CD4-positive, alpha-beta T cell treated with Interleukin-15 for 4 hours (primary cell): ENCODE results near the gene ADAM17.
A peak's percentile ranks its signal among the peaks of the same experiment; 100 is the strongest.
"Not testable (repeated sequence)": the region's sequence is repeated elsewhere in the genome, so short reads cannot be mapped to it uniquely, and the experiment has no call there.

Experiments used
- DNase-seq: peaks from one replicate; pipeline ENCODE4 v3.0.0-alpha.2; 2020; ENCODE audit warnings: low spot score

The ADAM17 gene

GRCh38 chr2:9519250-9519649, 36.4 kb downstream of the ADAM17 start:
- no peak for DNase-seq

DNA sequence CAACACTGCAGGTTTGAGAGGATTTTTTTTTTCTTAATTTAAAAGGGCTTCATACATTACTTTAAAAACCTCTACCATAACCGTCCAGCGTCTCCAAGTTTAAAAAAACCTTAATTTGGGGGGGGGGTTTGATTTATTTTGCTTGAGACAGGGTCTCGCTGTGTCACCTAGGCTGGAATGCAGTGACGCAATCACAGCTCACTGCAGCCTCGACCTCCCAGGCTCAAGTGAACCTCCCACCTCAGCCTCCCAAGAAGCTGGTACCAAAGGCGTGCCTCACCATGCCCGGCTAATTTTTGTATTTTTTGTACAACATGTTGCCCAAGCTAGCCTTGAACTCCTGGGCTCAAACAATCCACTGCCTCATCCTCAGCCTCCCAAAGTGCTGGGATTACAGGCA, 36.9 kb downstream of the ADAM17 start:
- no peak for DNase-seq

DNA sequence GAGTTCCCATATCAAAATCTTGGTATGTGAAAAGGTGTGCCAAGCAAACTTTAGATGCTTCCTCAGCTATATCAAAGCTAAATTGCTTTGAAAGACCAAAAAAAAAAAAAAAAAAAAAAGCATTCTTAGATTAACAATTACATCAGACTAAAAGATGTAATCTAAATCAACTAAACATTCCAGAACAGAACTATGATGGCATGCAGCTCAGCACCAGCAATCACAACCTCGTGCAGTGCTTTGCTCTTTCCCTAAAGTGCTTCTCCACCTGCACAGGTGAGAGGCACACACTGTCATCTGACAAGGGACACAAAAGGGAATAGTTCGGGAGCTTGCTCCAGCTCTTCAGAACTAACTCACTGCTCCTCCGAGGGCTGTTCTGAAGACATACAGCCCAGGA, 37.5 kb downstream of the ADAM17 start:
- no peak for DNase-seq

GRCh38 chr2:9517118-9517782, 38.4 kb downstream of the ADAM17 start:
- no peak for DNase-seq

DNA sequence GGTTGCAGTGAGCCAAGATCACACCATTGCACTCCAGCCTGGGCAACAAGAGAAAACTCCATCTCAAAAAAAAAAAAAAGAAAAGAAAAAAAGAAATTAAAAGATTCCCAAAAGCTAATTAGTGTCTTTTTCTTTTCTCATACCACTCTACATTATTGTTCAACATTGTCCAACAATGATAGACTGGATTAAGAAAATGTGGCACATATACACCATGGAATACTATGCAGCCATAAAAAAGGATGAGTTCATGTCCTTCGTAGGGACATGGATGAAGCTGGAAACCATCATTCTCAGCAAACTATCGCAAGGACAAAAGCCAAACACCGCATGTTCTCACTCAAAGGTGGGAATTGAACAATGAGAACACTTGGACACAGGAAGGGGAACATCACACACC, 41.7 kb downstream of the ADAM17 start:
- DNase-seq = not testable (repeated sequence)

DNA sequence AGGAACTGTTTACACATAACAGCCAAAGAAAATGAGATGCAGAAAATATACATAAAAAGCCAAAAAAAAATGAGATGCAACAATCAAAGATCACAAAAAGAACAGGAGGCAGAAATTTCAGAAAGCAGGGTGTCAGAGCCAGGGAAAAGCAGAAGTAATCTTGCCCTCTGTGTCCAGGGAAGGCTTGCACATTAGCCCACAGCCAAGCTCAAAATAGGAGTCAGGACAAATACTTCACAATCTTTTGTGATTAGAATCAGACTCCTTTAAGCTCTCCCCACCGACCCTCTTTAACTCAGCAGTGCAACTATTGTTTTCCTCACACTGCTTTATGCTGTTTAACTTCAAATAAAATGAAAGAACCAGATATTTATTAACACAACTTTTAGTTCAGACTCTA, 46.7 kb downstream of the ADAM17 start:
- no peak for DNase-seq

- no peak for DNase-seq
These were observed 57.4 kb downstream of the ADAM17 start for GRCh38 chr2:9498210-9498609.

- DNase-seq = peak; percentile 34
These were observed 58.6 kb downstream of the ADAM17 start for GRCh38 chr2:9497017-9497416.

- no peak for DNase-seq
These were observed 61.5 kb downstream of the ADAM17 start for GRCh38 chr2:9494081-9494480.

DNA sequence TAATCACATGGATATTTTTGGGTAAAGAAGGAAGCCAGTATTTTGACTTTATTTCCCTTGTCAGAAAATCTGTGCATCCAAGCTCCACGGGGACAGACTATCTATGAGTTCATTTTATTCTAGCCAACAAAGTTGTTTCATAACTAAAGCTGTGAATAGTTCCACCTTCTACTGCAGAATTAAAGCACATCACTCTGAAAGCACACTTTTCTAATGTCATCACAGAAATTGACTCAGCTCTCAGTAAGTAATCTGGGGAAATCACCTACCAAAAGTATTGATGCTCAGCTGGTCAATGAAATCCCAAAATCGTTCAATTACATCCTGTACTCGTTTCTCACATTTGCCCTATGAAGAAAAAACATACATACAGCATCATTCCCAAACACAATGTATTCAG, 62.2 kb downstream of the ADAM17 start:
- no peak for DNase-seq

DNA sequence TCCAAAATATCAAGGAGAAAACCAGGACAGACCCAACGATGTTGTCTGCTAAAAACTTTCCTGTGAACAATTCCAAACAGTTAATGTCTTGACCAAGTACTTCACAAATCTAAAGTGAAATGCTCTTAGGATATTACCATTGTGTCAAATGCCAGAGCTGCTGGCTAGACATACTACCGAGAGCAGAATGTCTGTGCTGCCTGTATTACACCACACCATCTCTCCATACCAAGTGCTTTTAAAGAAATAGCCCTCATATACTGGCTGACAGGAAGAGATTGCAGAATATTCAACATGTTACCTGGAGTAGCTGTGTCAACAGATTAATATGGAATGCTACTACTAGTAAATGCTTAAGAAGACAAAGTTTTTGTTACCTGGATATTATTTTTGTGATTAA, 62.7 kb downstream of the ADAM17 start:
- DNase-seq = no peak

GRCh38 chr2:9490789-9491188, 64.8 kb downstream of the ADAM17 start:
- no peak for DNase-seq

DNA sequence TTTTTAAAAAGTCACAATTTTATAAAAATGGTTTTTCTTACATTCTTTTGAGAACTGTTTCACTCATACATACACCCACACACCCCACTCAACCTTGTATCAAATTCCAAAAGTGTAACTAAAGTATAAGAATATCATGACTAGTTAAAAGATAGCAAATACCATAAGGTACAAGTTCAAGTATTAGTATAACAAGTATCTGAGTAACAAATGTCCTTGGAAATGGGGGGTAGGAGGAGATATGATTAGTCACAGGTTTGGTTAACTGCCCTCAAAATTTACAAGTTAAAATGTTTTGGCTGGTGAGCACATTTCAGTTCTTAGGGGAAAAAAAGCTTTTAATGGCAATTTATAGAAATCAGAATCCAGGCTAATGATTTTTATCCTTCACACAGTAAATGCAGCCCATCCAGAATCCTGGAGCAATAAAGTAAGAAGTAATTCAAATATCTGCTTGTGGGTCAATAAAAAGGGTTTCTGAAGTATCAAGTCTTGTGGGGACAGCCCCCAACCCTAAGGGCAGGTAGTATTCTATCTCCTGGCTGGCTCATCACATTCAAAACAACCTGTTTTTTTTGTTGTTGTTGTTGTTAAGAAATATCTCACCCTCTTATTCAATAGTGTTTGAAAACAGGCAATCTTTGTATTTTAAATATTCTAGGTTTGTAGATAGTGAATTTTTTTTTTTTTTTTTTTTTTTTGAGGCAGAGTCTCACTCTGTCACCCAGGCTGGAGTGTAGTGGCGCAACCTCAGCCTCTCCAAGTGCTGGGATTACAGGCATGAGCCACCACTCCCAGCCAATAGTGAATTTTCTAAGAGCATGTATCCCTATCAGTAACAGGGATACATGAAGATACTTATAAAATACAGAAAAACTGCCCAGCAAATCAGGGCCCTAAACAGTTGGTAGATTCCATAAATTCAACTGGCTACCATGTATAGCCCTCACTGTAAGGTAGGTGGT, 66.8 kb downstream of the ADAM17 start:
- no peak for DNase-seq

GRCh38 chr2:9484533-9484932, 71.1 kb downstream of the ADAM17 start:
- DNase-seq = no peak

GRCh38 chr2:9483107-9483506, 72.5 kb downstream of the ADAM17 start:
- DNase-seq = no peak

DNA sequence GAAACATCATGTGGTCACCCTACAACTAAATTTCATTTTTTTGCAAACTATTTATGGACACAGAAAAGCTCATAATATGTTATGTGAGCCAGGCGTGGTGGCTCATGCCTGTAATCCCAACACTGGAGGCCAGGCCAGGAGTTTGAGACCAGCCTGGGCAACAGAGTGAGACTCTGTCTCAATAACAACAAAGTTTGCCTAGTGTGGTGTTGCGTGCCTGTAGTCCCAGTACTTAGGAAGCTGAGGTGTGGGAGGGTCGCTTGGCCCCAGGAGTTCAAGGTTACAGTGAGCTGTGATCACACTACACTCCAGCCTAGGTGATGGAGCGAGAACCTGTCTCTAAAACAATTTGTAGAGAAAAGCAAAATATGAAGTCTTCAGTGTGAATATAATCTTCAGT, 75.5 kb downstream of the ADAM17 start:
- DNase-seq = no peak

DNA sequence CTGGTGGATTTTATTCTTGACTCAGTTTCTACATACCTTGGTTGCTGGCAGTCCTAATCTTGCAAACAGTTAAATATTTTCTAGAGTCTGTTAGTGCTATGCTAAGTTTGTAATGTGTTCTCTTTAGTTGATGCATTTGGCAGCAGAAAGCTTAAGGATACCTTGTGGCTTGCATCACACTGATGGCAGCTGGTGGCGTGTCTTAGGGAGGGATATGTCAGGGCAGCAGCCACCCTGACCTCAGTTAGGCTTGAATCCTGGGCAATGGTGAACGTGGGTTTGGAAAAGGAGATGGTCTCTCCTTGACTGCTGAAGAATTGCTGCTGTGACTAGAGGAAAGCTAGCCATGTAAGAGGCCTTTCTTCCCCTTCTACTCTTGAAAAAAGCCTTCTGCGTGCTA, 77.1 kb downstream of the ADAM17 start:
- no peak for DNase-seq

DNA sequence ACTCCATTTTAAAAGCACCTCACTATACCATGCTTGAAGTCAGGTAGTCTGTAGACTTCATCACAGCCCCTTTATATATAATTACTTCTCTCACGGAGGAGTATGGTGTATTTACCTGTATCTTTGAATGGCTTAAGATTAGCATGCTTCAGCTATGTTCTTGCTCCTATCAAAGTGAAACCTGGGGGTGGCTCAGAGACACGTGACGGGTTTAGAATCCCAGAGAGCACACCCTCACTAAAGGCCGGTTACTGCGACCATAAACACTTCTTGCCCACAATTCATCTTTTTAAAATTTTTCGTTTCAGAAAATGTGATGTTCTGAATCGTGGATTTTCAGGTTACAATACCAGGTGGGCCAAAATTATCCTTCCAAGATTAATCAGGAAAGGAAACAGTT, 77.7 kb downstream of the ADAM17 start:
- no peak for DNase-seq

GRCh38 chr2:9474361-9475057, 81.1 kb downstream of the ADAM17 start, which contains the start of gene IAH1:
TSS of gene IAH1 (plus strand) at chr2:9474551. CDS start at chr2:9474567, 16 bp downstream.
- peak; percentile 79 for DNase-seq

- DNase-seq = peak; percentile 70
These were observed 81.7 kb downstream of the ADAM17 start for GRCh38 chr2:9473985-9474360.

DNA sequence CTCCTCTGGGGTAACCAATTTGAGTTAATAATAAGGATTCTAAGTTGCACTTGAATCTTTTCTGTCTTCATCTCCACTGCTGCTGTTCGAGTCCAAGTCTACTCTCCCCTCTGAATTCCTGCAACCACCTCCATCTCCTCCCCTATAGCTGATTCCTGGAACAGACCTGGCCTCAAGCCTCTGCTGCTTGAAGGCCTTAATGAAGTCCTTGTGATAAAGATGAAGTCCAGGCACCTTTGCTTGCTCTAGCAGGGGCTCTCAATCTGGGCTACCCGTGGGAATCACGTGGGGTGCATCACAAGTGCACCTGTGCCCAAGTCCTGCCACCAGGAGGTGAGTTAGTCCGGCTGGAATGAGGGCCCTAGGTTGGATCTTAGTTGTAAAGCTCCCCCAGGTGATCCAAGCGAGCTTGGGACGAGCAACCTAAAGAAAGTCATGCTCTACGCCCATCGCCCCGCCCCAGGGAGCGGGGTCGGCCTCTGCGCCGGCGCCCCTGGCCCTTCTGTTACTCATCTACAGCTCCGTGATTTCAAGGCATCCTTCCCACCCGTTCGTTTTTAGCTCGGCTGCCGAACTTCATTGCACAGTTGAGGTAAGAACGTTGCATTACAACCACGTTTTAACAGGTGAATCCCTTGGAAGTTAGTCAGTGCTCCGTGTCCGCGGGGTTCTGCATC, 82.2 kb downstream of the ADAM17 start:
- DNase-seq = no peak

DNA sequence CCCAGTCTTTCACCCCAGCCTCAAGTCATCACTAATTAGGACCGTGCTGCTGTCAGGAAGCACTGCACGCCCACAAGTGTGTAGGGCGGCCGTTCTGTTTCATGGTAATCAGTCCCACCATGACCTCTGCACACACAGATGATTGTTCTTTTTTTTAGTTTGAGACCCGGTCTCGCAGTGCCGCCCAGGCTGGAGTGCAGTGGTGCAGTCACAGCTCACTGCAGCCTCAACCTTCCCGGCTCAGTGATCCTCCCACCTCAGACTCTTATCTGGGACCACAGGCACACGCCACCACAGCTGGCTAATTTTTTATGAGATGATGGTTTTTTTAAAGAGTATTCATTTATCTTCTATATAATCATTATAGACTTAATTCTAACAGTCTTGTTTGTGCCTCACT, 83.1 kb downstream of the ADAM17 start:
- no peak for DNase-seq
